Heart right ventricle (tissue), 16 donors: ENCODE measurements around the gene MEGF11. TPM values are rescaled to one million over a fixed set of nuclear protein-coding genes. Genes with fewer than 3 reads are reported as not detected.

Source experiments
- ATAC-seq, 8 donors: fragments of 200-7000 bp; cut with Tn5 transposase; one replicate each; pipeline ENCODE4 v1.9.1; 2020; ENCODE audit warnings: mild to moderate bottlenecking in 8 of 8, moderate library complexity in 8 of 8, moderate number of reproducible peaks in 1 of 8
- DNase-seq, 2 donors: peaks; one replicate each; pipeline ENCODE4 v3.0.0-alpha.2; 2020
- H3K27ac ChIP-seq, 10 donors: fragments of 200-600 bp; sonication (generic) in 2 of 10; one replicate each; pipeline versions ENCODE4 v1.5.0 to v1.8.0; 2020 to 2022; ENCODE audit warnings: mild to moderate bottlenecking in 3 of 10
- H3K27me3 ChIP-seq, 7 donors: fragments of 200-600 bp; one replicate each; pipeline ENCODE4 v1.8.0; 2021 to 2022; ENCODE audit warnings: mild to moderate bottlenecking in 2 of 7
- H3K36me3 ChIP-seq, 9 donors: fragments of 200-600 bp; sonication (generic) in 1 of 9; one replicate each; pipeline versions ENCODE4 v1.5.0 to v1.8.0; 2020 to 2022; ENCODE audit warnings: mild to moderate bottlenecking in 2 of 9
- H3K4me1 ChIP-seq, 9 donors: fragments of 200-600 bp; sonication (generic) in 1 of 9; one replicate each; pipeline versions ENCODE4 v1.5.0 to v1.8.0; 2020 to 2022; ENCODE audit warnings: mild to moderate bottlenecking in 4 of 9
- H3K4me3 ChIP-seq, 10 donors: fragments of 200-600 bp; sonication (generic) in 2 of 10; one replicate each; pipeline versions ENCODE4 v1.5.0 to v1.8.0; 2020 to 2022; ENCODE audit warnings: mild to moderate bottlenecking in 7 of 10, moderate library complexity in 2 of 10
- H3K9me3 ChIP-seq, 11 donors: fragments of 200-600 bp in 10 of 11; sonication (generic) in 2 of 11; one replicate each; pipeline versions ENCODE4 v1.5.0 to v1.8.0; 2013 to 2022; ENCODE audit warnings: mild to moderate bottlenecking in 2 of 11, control low read depth in 1 of 11, moderate library complexity in 1 of 11
- WGBS, 2 donors: extraction: QIAGEN DNeasy Blood & Tissue Kit; methylation state at CpG; one replicate each; pipeline ENCODE4 v1.1.7; 2013; ENCODE audit warnings: inconsistent platforms in 1 of 2; 5-methylcytosine and 5-hydroxymethylcytosine counted together
- intact Hi-C, 10 donors: fragments of 100-400 bp; cut with DNase I; formaldehyde crosslinking; loops; one replicate each; pipeline versions ENCODE4 v1.11.1 to v1.14.2; 2022
- polyA plus RNA-seq, 2 donors: library from polyadenylated mRNA; stranded (reverse); fragments of 200-250 nt; gene quantifications; one replicate each; pipeline ENCODE4 v1.2.3, GENCODE V29; 2013
- total RNA-seq, 10 donors: library from RNA; stranded (reverse); fragmentation: NEBNext Ultra II Directional in 3 of 10; extraction: Animal tissue kit (Norgen Biotek cat#: 25700) in 3 of 10; gene quantifications; one replicate each; pipeline versions ENCODE4 v1.2.1 to v1.2.4, GENCODE V29; 2021 to 2023
- TF ChIP-seq, protein P1 (sequence below), 9 donors: fragments of 200-600 bp; sonication (generic) in 2 of 9; IDR thresholded peaks; one replicate each; pipeline versions ENCODE4 v1.5.0 to v1.8.0; 2021 to 2022; ENCODE audit warnings: antibody characterized with exemption in 9 of 9, mild to moderate bottlenecking in 5 of 9, moderate library complexity in 1 of 9
- donor health status: Arrhythmogenic right ventricular cardiomyopathy.
- donor health status: ischemic (EF 13 %, LVEDD 7.1; RV severe dilation, severe dysfunction).
- donor health status: healthy with polysubstance abuse.
- donor health status: DM: no; HTN: yes; CAD: no.
- donor health status: DM: no; HTN: no; CAD: no.
- donor health status: ischemic (EF 25% LVEDD 6.9; RV normal size, moderate dysfunction).
- donor health status: ischemic (EF 25% LVEDD 5.7; RV mildly dilated, moderate dysfunction).
- donor health status: healthy.
- donor health status: DM: yes; HTN: yes; CAD: no.
- donor health status: Ischemic cardiomyopathy.
- donor health status: ischemic (EF 35%, LVEDD 5.7; RV mildly dilated, moderate dysfunction).
- donor health status: nonischemic (EF 11% LVEDD 7.7; RV severe dilation, severe dysfunction).
- donor health status: DM: yes; HTN: yes; CAD: no.
- donor health status: PGD.
- donor health status: ischemic (EF 29% LVEDD 5.4; RV normal size, mild dysfunction).
- donor health status: nonischemic (EF 23%, LVEDD 6.1; RV moderate dilation, normal function).

Gene MEGF11
- total and polyA plus RNA-seq, 12 donors = 0.03 TPM; not detected in 11

GRCh38 chr15:65914386-65914785, 339.2 kb downstream of the MEGF11 start:
- intact Hi-C loops = loop anchor here in 3 of 10 donors (10.0 kb wide), 1 partner anchor 370 kb away; no protein-coding TSS in a partner anchor

DNA sequence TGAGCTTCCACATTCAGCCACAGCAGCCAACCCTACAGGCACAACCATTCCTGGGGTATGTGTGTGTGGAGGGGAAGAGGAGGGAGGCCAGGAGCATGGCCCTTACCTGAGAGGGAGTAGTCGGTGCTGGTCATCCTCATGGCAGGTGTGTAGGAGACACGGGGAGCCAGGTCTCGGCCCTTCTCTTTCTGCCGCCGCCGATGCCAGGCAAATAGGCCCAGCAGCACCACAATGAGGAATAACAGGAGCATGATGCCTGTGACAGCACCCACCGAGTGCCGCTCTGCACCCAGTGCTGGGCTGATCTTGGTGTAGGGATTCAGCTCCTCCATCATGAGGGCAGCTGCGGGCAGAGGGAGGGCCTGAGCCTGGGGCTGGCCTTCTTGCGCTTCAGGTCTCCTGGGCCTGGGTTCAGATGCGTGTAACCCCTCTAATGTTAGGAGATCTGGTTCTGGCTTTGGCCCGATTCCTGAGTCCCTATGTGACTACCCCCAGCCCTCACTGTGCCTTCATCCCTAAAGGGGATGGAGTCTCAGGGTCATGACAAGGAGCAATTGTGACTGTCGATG, 339.8 kb downstream of the MEGF11 start:
- peaks cover 0 to 12% (median 6%) of the 10 kb centered on the region in 9 donors for H3K4me1 ChIP-seq
- WGBS, 2 donors = 94% methylated on average over 13 of the region's 13 CpGs
- DNase-seq (no peak), ATAC-seq (no peak)
- H3K36me3 ChIP-seq = peaks cover 0 to 38% (median 0%) of the 10 kb centered on the region in 9 donors
- no peaks in the 10 kb centered on the region for H3K27me3 ChIP-seq
- H3K4me3 ChIP-seq = no peak overlapping the region
- intact Hi-C loops = loop anchor here in 3 of 10 donors (10.0 kb wide), 1 partner anchor 371 kb away; no protein-coding TSS in a partner anchor
- no peak overlapping the region for H3K27ac ChIP-seq
- TF ChIP-seq, protein P1, sequence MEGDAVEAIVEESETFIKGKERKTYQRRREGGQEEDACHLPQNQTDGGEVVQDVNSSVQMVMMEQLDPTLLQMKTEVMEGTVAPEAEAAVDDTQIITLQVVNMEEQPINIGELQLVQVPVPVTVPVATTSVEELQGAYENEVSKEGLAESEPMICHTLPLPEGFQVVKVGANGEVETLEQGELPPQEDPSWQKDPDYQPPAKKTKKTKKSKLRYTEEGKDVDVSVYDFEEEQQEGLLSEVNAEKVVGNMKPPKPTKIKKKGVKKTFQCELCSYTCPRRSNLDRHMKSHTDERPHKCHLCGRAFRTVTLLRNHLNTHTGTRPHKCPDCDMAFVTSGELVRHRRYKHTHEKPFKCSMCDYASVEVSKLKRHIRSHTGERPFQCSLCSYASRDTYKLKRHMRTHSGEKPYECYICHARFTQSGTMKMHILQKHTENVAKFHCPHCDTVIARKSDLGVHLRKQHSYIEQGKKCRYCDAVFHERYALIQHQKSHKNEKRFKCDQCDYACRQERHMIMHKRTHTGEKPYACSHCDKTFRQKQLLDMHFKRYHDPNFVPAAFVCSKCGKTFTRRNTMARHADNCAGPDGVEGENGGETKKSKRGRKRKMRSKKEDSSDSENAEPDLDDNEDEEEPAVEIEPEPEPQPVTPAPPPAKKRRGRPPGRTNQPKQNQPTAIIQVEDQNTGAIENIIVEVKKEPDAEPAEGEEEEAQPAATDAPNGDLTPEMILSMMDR (IDR thresholded peaks at IDR 0.05) = no peak
- no peaks in the 10 kb centered on the region for H3K9me3 ChIP-seq

More at GRCh38 chr15:65914386-65914785, 339.2 kb downstream of the MEGF11 start:
- TF ChIP-seq, protein P1 (IDR thresholded peaks at IDR 0.05) = no peak
- WGBS, 2 donors = 79 to 81% methylated on average over 4 of the region's 4 CpGs
- DNase-seq (no peak), ATAC-seq (no peak)
- Histone ChIP-seq H3K9me3 (no peaks in the 10 kb centered on the region), H3K36me3 (peaks cover 0 to 41% (median 0%) of the 10 kb centered on the region in 9 donors), H3K27ac (no peak overlapping the region), H3K4me1 (peaks cover 0 to 12% (median 6%) of the 10 kb centered on the region in 9 donors), H3K27me3 (no peaks in the 10 kb centered on the region), H3K4me3 (no peak overlapping the region)

GRCh38 chr15:65912235-65912634, 341.3 kb downstream of the MEGF11 start:
- DNase-seq (no peak), ATAC-seq (no peak)
- Histone ChIP-seq H3K4me3 (no peak overlapping the region), H3K27ac (no peak overlapping the region), H3K9me3 (no peaks in the 10 kb centered on the region), H3K4me1 (peaks cover 0 to 10% (median 6%) of the 10 kb centered on the region in 9 donors), H3K27me3 (no peaks in the 10 kb centered on the region), H3K36me3 (peaks cover 0 to 47% (median 5%) of the 10 kb centered on the region in 9 donors)
- WGBS, 2 donors = 94 to 95% methylated on average over 2 of the region's 2 CpGs
- TF ChIP-seq, protein P1 (IDR thresholded peaks at IDR 0.05) = no peak
- intact Hi-C loops = loop anchor here in 3 of 10 donors (10.0 kb wide), 1 partner anchor 373 kb away; no protein-coding TSS in a partner anchor

GRCh38 chr15:65910341-65910740, 343.2 kb downstream of the MEGF11 start:
- Histone ChIP-seq H3K27me3 (no peaks in the 10 kb centered on the region), H3K36me3 (peaks cover 0 to 66% (median 11%) of the 10 kb centered on the region in 9 donors), H3K27ac (no peak overlapping the region), H3K9me3 (no peaks in the 10 kb centered on the region), H3K4me3 (no peak overlapping the region), H3K4me1 (no peaks in the 10 kb centered on the region)
- ATAC-seq (no peak), DNase-seq (no peak)
- TF ChIP-seq, protein P1 (IDR thresholded peaks at IDR 0.05) = no peak
- intact Hi-C loops = loop anchor here in 3 of 10 donors (10.0 kb wide), 1 partner anchor 374 kb away; no protein-coding TSS in a partner anchor
- WGBS, 2 donors = 94 to 96% methylated on average over 4 of the region's 4 CpGs
